Erythroblast (primary cell): ENCODE measurements around the gene RNF220.

ENCODE experiments used
- GATA1 ChIP-seq: IDR thresholded peaks from 2 replicates; pipeline ENCODE4 v1.6.1; 2011; ENCODE audit warnings: low read depth, mild to moderate bottlenecking, control low read depth, low read length, moderate library complexity
- POLR2A ChIP-seq: IDR thresholded peaks from 2 replicates; pipeline ENCODE4 v1.6.1; 2011; ENCODE audit warnings: mild to moderate bottlenecking, low read length

DNA sequence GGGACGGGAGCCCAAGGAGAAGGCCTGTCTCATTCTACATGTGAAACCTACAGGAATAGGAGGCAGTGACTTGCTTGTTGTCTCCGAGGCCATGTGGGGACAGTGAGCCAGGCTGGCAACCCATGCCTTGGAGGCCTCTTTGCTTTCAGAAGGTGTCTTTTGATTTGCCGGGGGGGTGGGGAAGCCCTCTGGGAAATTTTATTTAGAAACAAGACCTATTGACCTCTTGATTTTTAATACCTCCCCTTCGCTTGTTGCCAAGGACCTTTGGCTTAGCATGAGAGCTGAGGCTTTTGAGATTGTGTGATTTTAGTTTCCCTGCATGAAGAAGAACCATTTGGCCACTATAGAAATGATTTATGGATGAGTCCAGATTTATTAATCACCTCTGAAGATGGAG is 273.6 kb downstream of the RNF220 start:
- TF ChIP-seq POLR2A (no peak), GATA1 (no peak)
